H9 (cell line): ENCODE data around the gene SLCO2A1. TPM values are rescaled to one million over a fixed set of nuclear protein-coding genes. Genes with fewer than 3 reads are reported as not detected.

Experiments used
- DNase-seq: peaks from one replicate; pipeline ENCODE4 v3.0.0-alpha.2; 2017
- H2AFZ ChIP-seq: one replicate; pipeline ENCODE4 v1.6.1; 2013; ENCODE audit warnings: mild to moderate bottlenecking, low read length, control low read depth, moderate library complexity
- H2AK5ac ChIP-seq: 2 replicates; pipeline ENCODE4 v1.6.1; 2013; ENCODE audit warnings: low read length, control low read depth, mixed read lengths; ENCODE audit not compliant: insufficient read length
- H2BK120ac ChIP-seq: one replicate; pipeline ENCODE4 v1.6.1; 2013; ENCODE audit warnings: low read depth, mild to moderate bottlenecking, low read length, control low read depth, inconsistent platforms; ENCODE audit not compliant: poor library complexity, severe bottlenecking
- H2BK12ac ChIP-seq: 2 replicates; pipeline ENCODE4 v1.6.1; 2013; ENCODE audit warnings: low read length, control low read depth, mixed read lengths, low read depth; ENCODE audit not compliant: insufficient read length
- H2BK15ac ChIP-seq: 2 replicates; pipeline ENCODE4 v1.6.1; 2013; ENCODE audit warnings: low read depth, low read length, control low read depth
- H2BK20ac ChIP-seq: one replicate; pipeline ENCODE4 v1.6.1; 2013; ENCODE audit warnings: low read depth, mild to moderate bottlenecking, low read length, control low read depth, inconsistent platforms; ENCODE audit not compliant: poor library complexity, severe bottlenecking
- H2BK5ac ChIP-seq: 2 replicates; pipeline ENCODE4 v1.6.1; 2013; ENCODE audit warnings: low read length, control low read depth, mixed read lengths; ENCODE audit not compliant: insufficient read length
- H3K14ac ChIP-seq: 2 replicates; pipeline ENCODE4 v1.6.1; 2013; ENCODE audit warnings: low read length, control low read depth; ENCODE audit not compliant: insufficient read depth
- H3K18ac ChIP-seq: 2 replicates; pipeline ENCODE4 v1.6.1; 2013; ENCODE audit warnings: low read depth, mild to moderate bottlenecking, mixed read lengths, low read length, control low read depth; ENCODE audit not compliant: insufficient read length
- H3K23ac ChIP-seq: 2 replicates; pipeline ENCODE4 v1.6.1; 2013; ENCODE audit warnings: low read length, control low read depth, mixed read lengths, low read depth; ENCODE audit not compliant: insufficient read length
- H3K23me2 ChIP-seq: 2 replicates; pipeline ENCODE4 v1.6.1; 2013; ENCODE audit warnings: low read depth, mild to moderate bottlenecking, mixed read lengths, low read length, control low read depth; ENCODE audit not compliant: insufficient read length, poor library complexity, severe bottlenecking
- H3K27ac ChIP-seq: 2 replicates; pipeline ENCODE4 v1.5.1; 2013; ENCODE audit warnings: low read length, control low read depth, mixed read lengths, low read depth; ENCODE audit not compliant: insufficient read length
- H3K27me3 ChIP-seq: 2 replicates; pipeline ENCODE4 v1.6.1; 2013; ENCODE audit warnings: low read length, control low read depth, inconsistent platforms; ENCODE audit not compliant: insufficient read depth
- H3K4ac ChIP-seq: 2 replicates; pipeline ENCODE4 v1.6.1; 2013; ENCODE audit warnings: low read depth, mild to moderate bottlenecking, control low read depth, inconsistent platforms, low read length, moderate library complexity
- H3K4me1 ChIP-seq: 2 replicates; pipeline ENCODE4 v1.6.1; 2013; ENCODE audit warnings: low read length, control low read depth, inconsistent platforms; ENCODE audit not compliant: insufficient read depth
- H3K4me2 ChIP-seq: 2 replicates; pipeline ENCODE4 v1.6.1; 2013; ENCODE audit warnings: low read length, control low read depth, mixed read lengths; ENCODE audit not compliant: insufficient read length, insufficient read depth
- H3K56ac ChIP-seq: 2 replicates; pipeline ENCODE4 v1.6.1; 2013; ENCODE audit warnings: low read depth, mild to moderate bottlenecking, mixed read lengths, low read length, control low read depth; ENCODE audit not compliant: insufficient read length
- H3K79me1 ChIP-seq: 2 replicates; pipeline ENCODE4 v1.6.1; 2013; ENCODE audit warnings: low read depth, mild to moderate bottlenecking, moderate library complexity, low read length, control low read depth, inconsistent platforms; ENCODE audit not compliant: insufficient read depth, poor library complexity, severe bottlenecking
- H3K79me2 ChIP-seq: 2 replicates; pipeline ENCODE4 v1.6.1; 2013; ENCODE audit warnings: low read length, control low read depth, inconsistent platforms; ENCODE audit not compliant: insufficient read depth
- H3K9ac ChIP-seq: 2 replicates; pipeline ENCODE4 v1.6.1; 2013; ENCODE audit warnings: low read length, control low read depth, mixed read lengths; ENCODE audit not compliant: insufficient read length; ENCODE audit errors: extremely low read depth
- H3K9me3 ChIP-seq: one replicate; pipeline ENCODE4 v1.6.1; 2013; ENCODE audit warnings: low read depth, low read length, inconsistent platforms; ENCODE audit not compliant: control insufficient read depth
- H3T11ph ChIP-seq: one replicate; pipeline ENCODE4 v1.6.1; 2013; ENCODE audit warnings: mild to moderate bottlenecking, low read length, control low read depth, inconsistent platforms
- H4K20me1 ChIP-seq: one replicate; pipeline ENCODE4 v1.6.1; 2013; ENCODE audit not compliant: control insufficient read depth, insufficient read length, insufficient read depth
- H4K5ac ChIP-seq: 2 replicates; pipeline ENCODE4 v1.6.1; 2013; ENCODE audit warnings: low read depth, mild to moderate bottlenecking, mixed read lengths, low read length, control low read depth; ENCODE audit not compliant: insufficient read length
- H4K8ac ChIP-seq: replicated peaks from 2 replicates; pipeline ENCODE4 v1.6.1; 2013; ENCODE audit warnings: low read length, control low read depth, mixed read lengths, low read depth; ENCODE audit not compliant: insufficient read length
- H4K91ac ChIP-seq: 2 replicates; pipeline ENCODE4 v1.6.1; 2013; ENCODE audit warnings: low read depth, mild to moderate bottlenecking, moderate library complexity, mixed read lengths, low read length, control low read depth; ENCODE audit not compliant: insufficient read length
- H3K27ac Mint-ChIP-seq, 3 experiments: 2 replicates in 2 of 3; 3 replicates in 1 of 3; pipeline ENCODE4 v1.8.0; 2020 to 2021; ENCODE audit warnings: mixed read lengths in 3 of 3, mild to moderate bottlenecking in 1 of 3, moderate library complexity in 1 of 3
- H3K27me3 Mint-ChIP-seq: 2 replicates; pipeline ENCODE4 v1.8.0; 2021; ENCODE audit warnings: low read depth, mild to moderate bottlenecking, moderate library complexity, mixed read lengths
- H3K36me3 Mint-ChIP-seq, 3 experiments: 2 replicates in 2 of 3; 3 replicates in 1 of 3; pipeline ENCODE4 v1.8.0; 2020 to 2021; ENCODE audit warnings: low read depth in 3 of 3, mixed read lengths in 3 of 3; ENCODE audit not compliant: insufficient read depth in 1 of 3
- H3K4me1 Mint-ChIP-seq, 2 experiments: 2 replicates each; pipeline ENCODE4 v1.8.0; 2020; ENCODE audit warnings: mixed read lengths in 2 of 2
- H3K4me3 Mint-ChIP-seq, 2 experiments: 2 replicates in 1 of 2; 3 replicates in 1 of 2; pipeline ENCODE4 v1.8.0; 2020 to 2021; ENCODE audit warnings: mild to moderate bottlenecking in 2 of 2, mixed read lengths in 2 of 2, moderate library complexity in 1 of 2
- H3K9me3 Mint-ChIP-seq, 2 experiments: 2 replicates in 1 of 2; 3 replicates in 1 of 2; pipeline ENCODE4 v1.8.0; 2020; ENCODE audit warnings: mild to moderate bottlenecking in 2 of 2, mixed read lengths in 2 of 2, moderate library complexity in 1 of 2
- WGBS: extraction: QIAGEN DNeasy Blood & Tissue Kit; methylation state at CpG from one replicate; pipeline ENCODE4 v1.1.7; 2013; ENCODE audit warnings: missing lambda C conversion rate, low lambda C conversion rate, mixed read lengths; ENCODE audit not compliant: insufficient read length; ENCODE audit errors: extremely low coverage; 5-methylcytosine and 5-hydroxymethylcytosine counted together
- total RNA-seq: library from RNA; stranded (reverse); gene quantifications from 2 replicates; pipeline ENCODE4 v1.2.1, GENCODE V29; 2021
- TF ChIP-seq, protein P1 (sequence below): fragments of 200-600 bp; sonication (generic); conservative IDR thresholded peaks from 3 replicates; pipeline ENCODE4 v1.8.0; 2021; ENCODE audit warnings: antibody characterized with exemption, mild to moderate bottlenecking

SLCO2A1 gene
- total RNA-seq, 1 experiment from 2014 or later, result 0.98 TPM

DNA sequence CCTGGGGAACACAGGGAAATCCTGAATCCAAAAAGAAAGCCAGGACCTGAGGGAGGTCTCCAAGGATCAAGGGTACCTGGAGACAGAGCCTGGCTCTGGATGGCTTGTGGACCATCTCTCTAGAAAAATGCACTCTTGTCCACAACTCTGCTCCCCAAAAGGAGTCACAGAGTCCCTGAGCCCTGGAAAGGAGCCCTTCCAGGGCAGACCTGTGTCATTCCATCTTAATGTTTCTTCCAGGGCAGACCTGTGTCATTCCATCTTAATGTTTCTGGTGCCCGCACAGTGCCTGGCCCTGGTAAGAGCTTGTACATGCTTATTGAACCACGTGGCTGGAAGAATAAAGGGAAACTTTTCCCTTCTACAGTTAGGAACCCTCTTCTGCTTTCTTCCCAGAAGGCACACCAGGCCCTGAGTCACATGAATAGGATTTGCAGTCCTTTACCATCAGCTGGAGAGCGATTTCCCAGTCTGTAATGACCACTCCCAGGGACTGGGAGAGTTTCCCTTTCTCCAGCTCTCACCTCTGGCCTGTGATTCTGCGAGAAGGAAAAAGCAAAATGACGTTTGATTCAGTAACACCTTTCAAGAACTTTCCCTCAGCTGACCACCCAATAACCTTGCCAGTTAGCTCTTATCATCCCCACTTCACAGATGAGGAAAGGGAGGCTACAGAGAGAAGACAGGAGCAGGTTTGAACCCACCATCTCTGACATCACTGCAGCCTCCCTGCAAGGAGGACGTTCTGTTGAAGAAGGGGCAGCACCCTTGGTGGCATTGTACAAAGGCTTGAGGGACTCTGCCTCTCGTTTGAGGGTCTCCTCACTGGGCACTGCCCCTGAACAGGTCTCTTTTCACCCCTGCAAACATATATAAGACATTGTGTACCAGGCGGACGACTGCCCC, 35.8 kb upstream of the SLCO2A1 start:
- peak overlapping the region; percentile 18 for H4K5ac ChIP-seq
- no peaks in the 10 kb centered on the region for H3K79me2 ChIP-seq
- Mint-ChIP-seq H3K4me3 (no peak overlapping the region), H3K9me3 (0 out of 5 replicates have a peak, but pooled peaks cover 0 to 5% of the 10 kb centered on the region in 2 experiments), H3K27ac (0 out of 7 replicates have a peak overlapping the region, but pooled peaks of 1 of the 3 experiments have one; percentile 31), H3K4me1 (peaks cover 0 to 13% of the 10 kb centered on the region in 2 experiments; a peak in 3 of 4 replicates), H3K36me3 (no peaks in the 10 kb centered on the region), H3K27me3 (peaks cover 15% of the 10 kb centered on the region)
- H3K9ac ChIP-seq, result no peak overlapping the region
- no peak overlapping the region for H3K14ac ChIP-seq
- no peak overlapping the region for H2BK12ac ChIP-seq
- no peaks in the 10 kb centered on the region; the same call in 1 of the 2 replicates for H3K27me3 ChIP-seq
- no peak overlapping the region for H2BK5ac ChIP-seq
- no peaks in the 10 kb centered on the region for H3K9me3 ChIP-seq
- H3K4me1 ChIP-seq, result no peaks in the 10 kb centered on the region
- no peak overlapping the region for H3K4ac ChIP-seq
- no peak overlapping the region for H2AK5ac ChIP-seq
- H2BK120ac ChIP-seq, result no peak overlapping the region
- H3K56ac ChIP-seq, result no peak overlapping the region
- no peak overlapping the region for H3K27ac ChIP-seq
- TF ChIP-seq, protein P1, sequence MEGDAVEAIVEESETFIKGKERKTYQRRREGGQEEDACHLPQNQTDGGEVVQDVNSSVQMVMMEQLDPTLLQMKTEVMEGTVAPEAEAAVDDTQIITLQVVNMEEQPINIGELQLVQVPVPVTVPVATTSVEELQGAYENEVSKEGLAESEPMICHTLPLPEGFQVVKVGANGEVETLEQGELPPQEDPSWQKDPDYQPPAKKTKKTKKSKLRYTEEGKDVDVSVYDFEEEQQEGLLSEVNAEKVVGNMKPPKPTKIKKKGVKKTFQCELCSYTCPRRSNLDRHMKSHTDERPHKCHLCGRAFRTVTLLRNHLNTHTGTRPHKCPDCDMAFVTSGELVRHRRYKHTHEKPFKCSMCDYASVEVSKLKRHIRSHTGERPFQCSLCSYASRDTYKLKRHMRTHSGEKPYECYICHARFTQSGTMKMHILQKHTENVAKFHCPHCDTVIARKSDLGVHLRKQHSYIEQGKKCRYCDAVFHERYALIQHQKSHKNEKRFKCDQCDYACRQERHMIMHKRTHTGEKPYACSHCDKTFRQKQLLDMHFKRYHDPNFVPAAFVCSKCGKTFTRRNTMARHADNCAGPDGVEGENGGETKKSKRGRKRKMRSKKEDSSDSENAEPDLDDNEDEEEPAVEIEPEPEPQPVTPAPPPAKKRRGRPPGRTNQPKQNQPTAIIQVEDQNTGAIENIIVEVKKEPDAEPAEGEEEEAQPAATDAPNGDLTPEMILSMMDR, result no peak
- H3K4me2 ChIP-seq, result no peak overlapping the region
- DNase-seq, result no peak
- no peaks in the 10 kb centered on the region for H3K23me2 ChIP-seq
- no peak overlapping the region for H3K18ac ChIP-seq
- H3K23ac ChIP-seq, result no peak overlapping the region
- no peaks in the 10 kb centered on the region for H3K79me1 ChIP-seq
- no peak overlapping the region for H4K91ac ChIP-seq
- H2BK15ac ChIP-seq, result no peak overlapping the region
- H3T11ph ChIP-seq, result no peak overlapping the region
- H4K20me1 ChIP-seq, result no peaks in the 10 kb centered on the region
- no CpG with 5 or more reads among the region's 9 CpGs for WGBS
- H2AFZ ChIP-seq, result no peak overlapping the region
- H2BK20ac ChIP-seq, result no peak overlapping the region
- no peak overlapping the region for H4K8ac ChIP-seq
